ENCODE data around the gene TMEM263.

Gene TMEM263

GRCh38 chr12:106955377-106956047 lies at the start of gene TMEM263:
TMEM263 (plus strand) TSS chr12:106955907; CDS start chr12:106967117, 11,210 bp downstream.
- Histone ChIP-seq H3K4me3 (ENCODE audit: low read length) (peak within 1 kb of the TSS; percentile 97), H3K27me3 (ENCODE audit: low read depth, low read length) (no peaks in the 10 kb centered on the region), H3K4me2 (ENCODE audit: low read length) (peak within 1 kb of the TSS; percentile 92), H3K4me1 (ENCODE audit: low read length) (peaks cover 4% of the 10 kb centered on the region), H3K79me2 (ENCODE audit: low read length) (peaks cover 23% of the 10 kb centered on the region), H3K9ac (ENCODE audit: low read length) (peak within 1 kb of the TSS; percentile 84), H3K27ac (ENCODE audit: low read length) (peak within 1 kb of the TSS; percentile 36), H2AFZ (ENCODE audit: low read depth, low read length) (peak within 1 kb of the TSS; percentile 91), H4K20me1 (ENCODE audit: insufficient read depth, low read length) (peaks cover 12% of the 10 kb centered on the region), H3K36me3 (replicated peaks; ENCODE audit: low read depth, low read length) (no peaks in the 10 kb centered on the region), H3K9me3 (ENCODE audit: insufficient read depth, low read length) (no peaks in the 10 kb centered on the region)
- TF ChIP-seq EZH2phosphoT487 (IDR thresholded peaks at IDR 0.05; ENCODE audit: low read depth) = no peak
- no peak for TF ChIP-seq CTCF (IDR thresholded peaks at IDR 0.05; ENCODE audit: low read depth, low read length)

GRCh38 chr12:106906715-106907114 lies 49.0 kb upstream of the TMEM263 start:
- no peaks in the 10 kb centered on the region for H3K36me3 ChIP-seq (replicated peaks; ENCODE audit: low read depth, low read length)

GRCh38 chr12:106907411-106907810 lies 48.3 kb upstream of the TMEM263 start:
- Histone ChIP-seq H3K79me2 (ENCODE audit: low read length) (no peaks in the 10 kb centered on the region), H3K27ac (ENCODE audit: low read length) (no peak overlapping the region), H3K27me3 (ENCODE audit: low read depth, low read length) (peaks cover 82% of the 10 kb centered on the region), H3K36me3 (replicated peaks; ENCODE audit: low read depth, low read length) (no peaks in the 10 kb centered on the region), H3K4me2 (ENCODE audit: low read length) (peak overlapping the region; percentile 26; the same call in 1 of the 2 replicates), H3K9ac (ENCODE audit: low read length) (no peak overlapping the region), H2AFZ (ENCODE audit: low read depth, low read length) (no peak overlapping the region), H3K4me3 (ENCODE audit: low read length) (no peak overlapping the region), H3K4me1 (ENCODE audit: low read length) (peaks cover 26% of the 10 kb centered on the region), H3K9me3 (ENCODE audit: insufficient read depth, low read length) (no peaks in the 10 kb centered on the region), H4K20me1 (ENCODE audit: insufficient read depth, low read length) (peaks cover 51% of the 10 kb centered on the region)
- peak; percentile 46 for TF ChIP-seq CTCF (IDR thresholded peaks at IDR 0.05; ENCODE audit: low read depth, low read length)
- TF ChIP-seq EZH2phosphoT487 (IDR thresholded peaks at IDR 0.05; ENCODE audit: low read depth) = no peak

More at GRCh38 chr12:106906715-106907114, 49.0 kb upstream of the TMEM263 start:
- Histone ChIP-seq H3K27me3 (ENCODE audit: low read depth, low read length) (peaks cover 82% of the 10 kb centered on the region), H3K4me1 (ENCODE audit: low read length) (peaks cover 24% of the 10 kb centered on the region), H2AFZ (ENCODE audit: low read depth, low read length) (no peak overlapping the region), H3K79me2 (ENCODE audit: low read length) (no peaks in the 10 kb centered on the region), H3K9me3 (ENCODE audit: insufficient read depth, low read length) (no peaks in the 10 kb centered on the region), H3K4me2 (ENCODE audit: low read length) (no peak overlapping the region), H4K20me1 (ENCODE audit: insufficient read depth, low read length) (peaks cover 54% of the 10 kb centered on the region), H3K9ac (ENCODE audit: low read length) (no peak overlapping the region), H3K4me3 (ENCODE audit: low read length) (no peak overlapping the region), H3K27ac (ENCODE audit: low read length) (no peak overlapping the region)
- TF ChIP-seq EZH2phosphoT487 (IDR thresholded peaks at IDR 0.05; ENCODE audit: low read depth) (no peak), CTCF (IDR thresholded peaks at IDR 0.05; ENCODE audit: low read depth, low read length) (no peak)

GRCh38 chr12:106907846-106908245 lies 47.9 kb upstream of the TMEM263 start:
- H3K9ac ChIP-seq (ENCODE audit: low read length) = no peak overlapping the region
- H3K36me3 ChIP-seq (replicated peaks; ENCODE audit: low read depth, low read length) = no peaks in the 10 kb centered on the region
- peaks cover 26% of the 10 kb centered on the region for H3K4me1 ChIP-seq (ENCODE audit: low read length)
- H3K79me2 ChIP-seq (ENCODE audit: low read length) = no peaks in the 10 kb centered on the region
- no peak overlapping the region for H2AFZ ChIP-seq (ENCODE audit: low read depth, low read length)
- no peak overlapping the region for H3K4me3 ChIP-seq (ENCODE audit: low read length)
- peaks cover 54% of the 10 kb centered on the region for H4K20me1 ChIP-seq (ENCODE audit: insufficient read depth, low read length)
- H3K27ac ChIP-seq (ENCODE audit: low read length) = no peak overlapping the region
- no peaks in the 10 kb centered on the region for H3K9me3 ChIP-seq (ENCODE audit: insufficient read depth, low read length)
- H3K27me3 ChIP-seq (ENCODE audit: low read depth, low read length) = peaks cover 82% of the 10 kb centered on the region
- H3K4me2 ChIP-seq (ENCODE audit: low read length) = peak overlapping the region; percentile 26; the same call in 1 of the 2 replicates
- no peak for TF ChIP-seq CTCF (IDR thresholded peaks at IDR 0.05; ENCODE audit: low read depth, low read length)
- no peak for TF ChIP-seq EZH2phosphoT487 (IDR thresholded peaks at IDR 0.05; ENCODE audit: low read depth)
